AG09309 (cell line): ENCODE measurements around the gene COX7B2.

Experiments
- DNase-seq: peaks from one replicate; pipeline ENCODE4 v3.0.0-alpha.2; 2010; ENCODE audit warnings: low read depth
- H3K4me3 ChIP-seq: 2 replicates; pipeline ENCODE4 v1.5.1; 2011; ENCODE audit warnings: mild to moderate bottlenecking, low read depth, low read length, moderate library complexity; ENCODE audit not compliant: control insufficient read depth
- TF ChIP-seq, protein P1 (sequence below): IDR thresholded peaks from 2 replicates; pipeline ENCODE4 v1.5.1; 2011; ENCODE audit warnings: mild to moderate bottlenecking, low read depth, low read length, inconsistent platforms; ENCODE audit not compliant: insufficient read depth, control insufficient read depth; ENCODE audit errors: missing control alignments

The COX7B2 gene

DNA sequence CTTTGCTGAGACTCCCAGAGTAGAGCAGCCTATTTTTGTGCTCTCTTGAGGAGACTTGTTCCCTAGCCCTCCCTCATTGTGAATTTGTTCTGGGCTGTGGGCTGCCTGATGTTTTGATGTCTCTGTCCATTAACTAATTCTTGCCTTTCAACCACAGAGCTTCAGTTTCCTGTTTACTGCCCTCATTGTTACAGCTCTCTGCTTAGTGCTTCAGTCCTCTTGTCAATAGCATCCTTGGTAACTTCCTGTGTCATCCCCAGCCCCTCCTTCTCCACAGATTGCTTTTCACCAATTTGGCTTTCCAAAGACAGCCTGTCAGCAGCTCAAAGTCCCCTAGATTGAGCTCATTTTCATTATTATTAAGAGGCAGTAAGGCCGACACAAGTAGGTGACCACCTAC lies 69.9 kb downstream of the COX7B2 start:
- DNase-seq: no peak
- H3K4me3 ChIP-seq: no peak overlapping the region
- TF ChIP-seq, protein P1, sequence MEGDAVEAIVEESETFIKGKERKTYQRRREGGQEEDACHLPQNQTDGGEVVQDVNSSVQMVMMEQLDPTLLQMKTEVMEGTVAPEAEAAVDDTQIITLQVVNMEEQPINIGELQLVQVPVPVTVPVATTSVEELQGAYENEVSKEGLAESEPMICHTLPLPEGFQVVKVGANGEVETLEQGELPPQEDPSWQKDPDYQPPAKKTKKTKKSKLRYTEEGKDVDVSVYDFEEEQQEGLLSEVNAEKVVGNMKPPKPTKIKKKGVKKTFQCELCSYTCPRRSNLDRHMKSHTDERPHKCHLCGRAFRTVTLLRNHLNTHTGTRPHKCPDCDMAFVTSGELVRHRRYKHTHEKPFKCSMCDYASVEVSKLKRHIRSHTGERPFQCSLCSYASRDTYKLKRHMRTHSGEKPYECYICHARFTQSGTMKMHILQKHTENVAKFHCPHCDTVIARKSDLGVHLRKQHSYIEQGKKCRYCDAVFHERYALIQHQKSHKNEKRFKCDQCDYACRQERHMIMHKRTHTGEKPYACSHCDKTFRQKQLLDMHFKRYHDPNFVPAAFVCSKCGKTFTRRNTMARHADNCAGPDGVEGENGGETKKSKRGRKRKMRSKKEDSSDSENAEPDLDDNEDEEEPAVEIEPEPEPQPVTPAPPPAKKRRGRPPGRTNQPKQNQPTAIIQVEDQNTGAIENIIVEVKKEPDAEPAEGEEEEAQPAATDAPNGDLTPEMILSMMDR: no peak

DNA sequence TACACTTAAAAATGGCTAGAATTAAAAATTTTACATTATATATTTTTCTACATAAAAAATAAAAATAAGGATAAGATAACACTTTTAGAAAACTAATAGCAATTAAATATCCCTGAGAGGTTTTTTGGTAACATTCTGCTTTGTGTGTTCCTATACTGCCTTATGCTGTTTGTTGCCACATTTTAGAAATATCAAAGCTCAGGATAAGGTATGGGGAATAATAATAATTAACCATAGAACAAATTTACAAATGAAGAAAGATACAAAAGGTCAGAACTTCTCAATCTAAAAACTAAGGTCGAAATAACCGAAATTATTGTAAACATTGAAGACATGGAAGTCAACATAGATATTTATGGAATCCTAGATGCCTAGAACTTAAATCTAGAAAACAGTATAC lies 71.4 kb downstream of the COX7B2 start:
- TF ChIP-seq, protein P1: no peak
- H3K4me3 ChIP-seq: no peak overlapping the region
- no peak for DNase-seq

- no peak for DNase-seq
- H3K4me3 ChIP-seq: no peak overlapping the region
- TF ChIP-seq, protein P1: no peak
Measured at GRCh38 chr4:46836584-46836983, 72.5 kb downstream of the COX7B2 start.

DNA sequence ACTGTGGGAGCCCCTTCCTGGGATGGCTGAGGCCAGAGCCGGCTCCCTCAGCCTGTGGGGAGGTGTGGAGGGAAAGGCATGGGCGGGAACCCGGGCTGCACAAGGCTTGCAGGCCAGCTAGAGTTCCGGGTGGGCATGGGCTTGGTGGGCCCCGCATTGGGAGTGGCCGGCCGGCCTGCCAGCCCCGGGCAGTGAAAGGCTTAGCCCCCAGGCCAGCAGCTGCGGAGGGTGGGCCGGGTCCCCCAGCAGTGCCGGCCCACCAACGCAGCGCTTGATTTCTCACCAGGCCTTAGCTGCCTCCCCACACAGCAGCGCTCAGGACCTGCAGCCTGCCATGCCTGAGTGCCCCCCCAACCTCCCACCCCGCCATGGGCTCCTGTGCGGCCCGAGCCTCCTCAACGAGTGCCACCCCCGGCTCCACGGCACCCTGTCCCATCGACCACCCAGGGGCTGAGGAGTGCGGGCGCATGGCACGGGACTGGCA lies 78.0 kb downstream of the COX7B2 start:
- TF ChIP-seq, protein P1: no peak
- H3K4me3 ChIP-seq: no peak overlapping the region

DNA sequence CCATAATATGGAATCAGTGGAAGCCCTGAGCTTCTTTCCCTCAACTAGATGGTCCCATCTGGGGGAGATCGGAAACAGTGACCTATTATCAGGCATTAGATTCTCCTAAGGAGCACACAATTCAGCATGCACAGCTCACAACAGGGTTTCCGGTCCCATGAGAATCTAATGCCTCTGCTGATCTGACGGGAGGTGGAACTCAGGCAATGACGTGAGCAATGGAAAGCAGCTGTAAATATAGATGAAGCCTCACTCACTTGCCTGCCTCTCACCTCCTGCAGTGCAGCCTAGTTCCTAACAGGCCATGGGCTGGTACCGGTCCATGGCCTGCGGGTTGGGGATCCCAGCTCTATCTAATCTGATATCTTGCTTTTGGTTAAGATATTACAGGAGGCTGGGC lies 88.9 kb downstream of the COX7B2 start:
- DNase-seq: no peak
- TF ChIP-seq, protein P1: no peak
- no peak overlapping the region for H3K4me3 ChIP-seq

More for the DNA sequence above, 78.0 kb downstream of the COX7B2 start:
- DNase-seq: no peak

DNA sequence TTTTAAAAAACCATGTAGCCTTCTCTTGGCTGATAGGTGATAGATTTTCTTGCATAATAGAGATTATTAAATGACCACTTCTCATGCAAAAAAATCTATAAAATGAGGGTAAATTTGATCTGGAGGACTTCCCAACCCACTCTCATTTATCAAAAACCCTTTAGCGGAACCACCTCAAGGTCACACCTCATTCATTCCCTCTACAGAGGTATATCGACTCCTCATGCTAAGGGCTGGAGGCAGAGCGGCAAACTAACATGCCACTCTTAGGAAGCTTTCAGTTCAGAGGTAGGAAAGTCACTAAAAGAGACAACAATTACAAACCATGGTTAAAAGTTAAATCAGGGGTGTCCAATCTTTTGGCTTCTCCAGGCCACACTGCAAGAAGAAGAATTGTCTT lies 90.0 kb downstream of the COX7B2 start:
- no peak overlapping the region for H3K4me3 ChIP-seq
- no peak for DNase-seq
- TF ChIP-seq, protein P1: no peak

GRCh38 chr4:46818604-46819003 lies 90.4 kb downstream of the COX7B2 start:
- H3K4me3 ChIP-seq: no peak overlapping the region
- TF ChIP-seq, protein P1: no peak
- no peak for DNase-seq
